Neural cell (in vitro differentiated cells): ENCODE measurements around the gene EYS. TPM values are rescaled to one million over a fixed set of nuclear protein-coding genes. Genes with fewer than 3 reads are reported as not detected.

Source experiments
- H2AFZ ChIP-seq: fragments of 200-600, 300-800 bp; sonication (generic), shearing (Covaris generic); 2 replicates; pipeline ENCODE4 v1.6.0; 2014; ENCODE audit warnings: low read depth, mild to moderate bottlenecking, antibody characterized with exemption, low read length, moderate library complexity
- H3F3A ChIP-seq: fragments of 200-600 bp; shearing (Covaris generic); 2 replicates; pipeline ENCODE4 v1.6.1; 2016; ENCODE audit warnings: mild to moderate bottlenecking, moderate library complexity, mixed read lengths, antibody characterized with exemption, low read length; ENCODE audit not compliant: insufficient read depth, poor library complexity, severe bottlenecking
- H3K27ac ChIP-seq: fragments of 200-600, 300-800 bp; sonication (generic), shearing (Covaris generic); 2 replicates; pipeline ENCODE4 v1.5.1; 2014; ENCODE audit warnings: mild to moderate bottlenecking, low read length, moderate library complexity
- H3K27me3 ChIP-seq: fragments of 300-800, 200-600 bp; sonication (generic), shearing (Covaris generic); 2 replicates; pipeline ENCODE4 v1.6.0; 2014; ENCODE audit warnings: mild to moderate bottlenecking, low read depth, low read length, moderate library complexity; ENCODE audit not compliant: insufficient read depth
- H3K36me3 ChIP-seq: fragments of 300-800, 200-600 bp; sonication (generic), shearing (Covaris generic); 2 replicates; pipeline ENCODE4 v1.5.1; 2014; ENCODE audit warnings: mild to moderate bottlenecking, antibody characterized with exemption, low read length, moderate library complexity; ENCODE audit not compliant: insufficient read depth
- H3K4me2 ChIP-seq: fragments of 300-800, 200-600 bp; sonication (generic), shearing (Covaris generic); 2 replicates; pipeline ENCODE4 v1.6.0; 2014; ENCODE audit warnings: mild to moderate bottlenecking, low read length
- H3K4me3 ChIP-seq: fragments of 300-800, 200-600 bp; sonication (generic), shearing (Covaris generic); 2 replicates; pipeline ENCODE4 v1.5.1; 2014; ENCODE audit warnings: mild to moderate bottlenecking, low read length, moderate library complexity
- H3K79me2 ChIP-seq: fragments of 200-600 bp; shearing (Covaris generic); replicated peaks from 2 replicates; pipeline ENCODE4 v1.6.0; 2014; ENCODE audit warnings: mild to moderate bottlenecking, low read length, moderate library complexity; ENCODE audit not compliant: insufficient read depth
- H3K9ac ChIP-seq: fragments of 300-800, 200-600 bp; sonication (generic), shearing (Covaris generic); 2 replicates; pipeline ENCODE4 v1.6.1; 2016; ENCODE audit warnings: mild to moderate bottlenecking, low read length, mixed read lengths
- H3K9me2 ChIP-seq: fragments of 200-600 bp; shearing (Covaris generic); 2 replicates; pipeline ENCODE4 v1.6.1; 2016; ENCODE audit warnings: mild to moderate bottlenecking, low read length, mixed read lengths; ENCODE audit not compliant: insufficient read depth
- H3K9me3 ChIP-seq: fragments of 200-600, 300-800 bp; sonication (generic), shearing (Covaris generic); 2 replicates; pipeline ENCODE4 v1.6.1; 2016; ENCODE audit warnings: mild to moderate bottlenecking, mixed run types, low read length, moderate library complexity, mixed read lengths
- H4K20me1 ChIP-seq: fragments of 200-600 bp; shearing (Covaris generic); 2 replicates; pipeline ENCODE4 v1.6.1; 2016; ENCODE audit warnings: mild to moderate bottlenecking, mixed run types; ENCODE audit not compliant: insufficient read depth
- CTCF ChIP-seq: fragments of 450-650 bp; IDR thresholded peaks from 2 replicates; pipeline ENCODE4 v1.5.1; 2014; ENCODE audit warnings: antibody characterized with exemption, mild to moderate bottlenecking, moderate library complexity; ENCODE audit not compliant: poor library complexity, severe bottlenecking
- EP300 ChIP-seq: fragments of 450-650 bp; conservative IDR thresholded peaks from 2 replicates; pipeline ENCODE4 v1.6.1; 2014; ENCODE audit warnings: antibody characterized with exemption, mild to moderate bottlenecking, moderate library complexity; ENCODE audit not compliant: poor library complexity, severe bottlenecking
- EZH2 ChIP-seq: fragments of 200-600, 300-800 bp; shearing (Covaris generic), sonication (generic); IDR thresholded peaks from 2 replicates; pipeline ENCODE4 v1.6.1; 2014; ENCODE audit warnings: antibody characterized with exemption, low read length, borderline replicate concordance, mild to moderate bottlenecking; ENCODE audit not compliant: insufficient read depth, poor library complexity, severe bottlenecking
- MXI1 ChIP-seq: fragments of 450-650 bp; conservative IDR thresholded peaks from 2 replicates; pipeline ENCODE4 v1.6.1; 2014; ENCODE audit warnings: antibody characterized with exemption, mild to moderate bottlenecking; ENCODE audit not compliant: poor library complexity, severe bottlenecking
- POLR2AphosphoS5 ChIP-seq: IDR thresholded peaks from 2 replicates; pipeline ENCODE4 v1.6.1; 2012
- RAD21 ChIP-seq: fragments of 450-650 bp; conservative IDR thresholded peaks from 2 replicates; pipeline ENCODE4 v1.6.1; 2014; ENCODE audit warnings: antibody characterized with exemption, mild to moderate bottlenecking, moderate library complexity
- REST ChIP-seq: IDR thresholded peaks from 2 replicates; pipeline ENCODE4 v1.6.1; 2012; ENCODE audit warnings: borderline replicate concordance
- SMC3 ChIP-seq: fragments of 450-650 bp; conservative IDR thresholded peaks from 2 replicates; pipeline ENCODE4 v1.6.1; 2014; ENCODE audit warnings: antibody characterized with exemption, mild to moderate bottlenecking, moderate library complexity; ENCODE audit not compliant: poor library complexity
- TAF1 ChIP-seq: IDR thresholded peaks from 2 replicates; pipeline ENCODE4 v1.6.1; 2012; ENCODE audit warnings: low read depth
- polyA plus RNA-seq: library from polyadenylated mRNA; depleted of rRNA; stranded (reverse); fragments of >200 nt; gene quantifications from 2 replicates; pipeline ENCODE4 v1.2.3, GENCODE V29; 2014

The EYS gene
- polyA plus RNA-seq, 1 donor from 2014 or later: 0.38 TPM

- no peak for TF ChIP-seq SMC3
- no peak for TF ChIP-seq TAF1
- no peak for TF ChIP-seq REST
- TF ChIP-seq CTCF: no peak
- no peak for TF ChIP-seq EZH2
- TF ChIP-seq EP300: no peak
- TF ChIP-seq MXI1: no peak
- TF ChIP-seq POLR2AphosphoS5: no peak
- TF ChIP-seq RAD21: no peak
- Histone ChIP-seq H3F3A (no peaks in the 10 kb centered on the region), H3K9ac (no peak overlapping the region), H2AFZ (no peak overlapping the region), H3K36me3 (no peaks in the 10 kb centered on the region), H3K4me3 (no peak overlapping the region), H3K4me2 (no peak overlapping the region), H3K27ac (no peak overlapping the region), H4K20me1 (no peaks in the 10 kb centered on the region), H3K79me2 (no peaks in the 10 kb centered on the region), H3K9me2 (no peaks in the 10 kb centered on the region), H3K9me3 (no peaks in the 10 kb centered on the region), H3K27me3 (no peaks in the 10 kb centered on the region)
Measured at GRCh38 chr6:64497634-64498033, 1209.4 kb downstream of the EYS start.

- H3K9me3 ChIP-seq: no peaks in the 10 kb centered on the region
- H3K27ac ChIP-seq: no peak overlapping the region
- no peak overlapping the region for H3K9ac ChIP-seq
- H3K9me2 ChIP-seq: no peaks in the 10 kb centered on the region
- H3F3A ChIP-seq: no peaks in the 10 kb centered on the region
- no peaks in the 10 kb centered on the region for H3K27me3 ChIP-seq
- no peaks in the 10 kb centered on the region for H3K36me3 ChIP-seq
- H3K4me3 ChIP-seq: no peak overlapping the region
- TF ChIP-seq EZH2 (no peak), SMC3 (no peak), POLR2AphosphoS5 (no peak), RAD21 (no peak), CTCF (no peak), REST (no peak), MXI1 (no peak), TAF1 (no peak), EP300 (no peak)
- H3K4me2 ChIP-seq: no peak overlapping the region
- no peaks in the 10 kb centered on the region for H3K79me2 ChIP-seq
- no peak overlapping the region for H2AFZ ChIP-seq
- no peaks in the 10 kb centered on the region for H4K20me1 ChIP-seq
Measured at GRCh38 chr6:64489763-64490162, 1217.3 kb downstream of the EYS start.
